HG02678 (cell line): Measurements from ENCODE around the gene ZDHHC6.
A peak's percentile ranks its signal among the peaks of the same experiment; 100 is the strongest.
"Not testable (repeated sequence)": the region's sequence is repeated elsewhere in the genome, so short reads cannot be mapped to it uniquely, and the experiment has no call there.

Experiments used
- ATAC-seq: cut with Tn5 transposase; IDR thresholded peaks from one replicate; pipeline ENCODE4 v1.9.1; 2021; ENCODE audit warnings: mild to moderate bottlenecking, moderate library complexity; ENCODE audit not compliant: unreplicated experiment

ZDHHC6 gene, protein sequence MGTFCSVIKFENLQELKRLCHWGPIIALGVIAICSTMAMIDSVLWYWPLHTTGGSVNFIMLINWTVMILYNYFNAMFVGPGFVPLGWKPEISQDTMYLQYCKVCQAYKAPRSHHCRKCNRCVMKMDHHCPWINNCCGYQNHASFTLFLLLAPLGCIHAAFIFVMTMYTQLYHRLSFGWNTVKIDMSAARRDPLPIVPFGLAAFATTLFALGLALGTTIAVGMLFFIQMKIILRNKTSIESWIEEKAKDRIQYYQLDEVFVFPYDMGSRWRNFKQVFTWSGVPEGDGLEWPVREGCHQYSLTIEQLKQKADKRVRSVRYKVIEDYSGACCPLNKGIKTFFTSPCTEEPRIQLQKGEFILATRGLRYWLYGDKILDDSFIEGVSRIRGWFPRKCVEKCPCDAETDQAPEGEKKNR

DNA sequence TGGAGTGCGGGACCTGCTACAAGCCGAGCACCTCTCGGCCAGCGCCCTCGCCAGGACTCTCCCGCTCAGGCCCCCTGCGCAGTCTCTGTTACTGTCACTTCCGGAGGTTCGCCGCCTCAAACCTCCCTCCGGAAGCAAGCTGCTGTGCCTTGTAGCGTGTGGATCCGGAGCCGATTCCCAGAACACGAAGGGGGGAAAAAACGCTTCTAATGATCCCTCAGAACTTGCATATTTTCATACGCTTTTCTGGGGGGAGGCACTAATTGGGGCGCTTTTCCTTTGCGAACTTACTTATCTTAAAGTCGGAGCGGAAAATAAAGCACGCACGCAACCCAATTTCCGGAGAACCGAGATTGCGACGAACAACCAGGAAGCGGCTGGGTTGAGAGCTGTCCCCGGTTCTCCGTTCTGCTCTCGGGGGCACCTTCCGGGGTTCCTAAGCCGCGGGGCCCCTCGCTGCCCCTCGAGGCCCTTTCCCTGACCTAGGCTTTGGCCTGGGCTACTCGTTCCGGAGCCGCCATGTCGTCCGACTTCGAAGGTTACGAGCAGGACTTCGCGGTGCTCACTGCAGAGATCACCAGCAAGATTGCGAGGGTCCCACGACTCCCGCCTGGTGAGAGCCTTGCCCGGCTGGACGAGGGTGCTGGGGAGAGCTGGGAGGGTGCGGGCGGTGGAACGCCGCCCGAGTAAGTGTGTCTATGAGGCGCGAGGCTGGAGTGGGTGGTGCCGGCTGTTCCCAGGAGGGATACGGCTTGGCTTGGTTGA, at the start of gene ZDHHC6, which contains the start of gene VTI1A:
Gene ZDHHC6 (minus strand): TSS at position 60 of the 765 bp plus-strand sequence. CDS start 1,478 bp downstream, outside the sequence.
Gene VTI1A (plus strand): TSS at position 361 of the 765 bp plus-strand sequence. CDS start 159 bp downstream, at position 520.
- peak; percentile 94 for ATAC-seq

DNA sequence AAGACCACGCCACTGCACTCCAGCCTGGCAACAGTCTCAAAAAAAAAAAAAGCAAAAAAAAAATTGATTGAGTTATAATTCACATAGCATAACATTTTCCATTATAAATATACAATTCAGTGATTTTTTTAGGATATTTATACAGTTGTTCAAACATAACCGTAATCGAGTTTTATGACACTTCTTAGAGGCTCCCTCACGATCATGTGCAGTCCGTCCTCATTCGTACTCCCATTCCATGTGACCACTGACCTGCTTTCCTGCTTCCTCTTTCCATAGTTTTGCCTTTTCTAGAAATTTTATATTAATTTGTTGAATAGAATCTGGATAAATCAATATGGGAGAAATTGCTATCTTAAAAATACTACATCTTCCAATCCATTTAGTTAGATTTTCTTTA, 46.0 kb upstream of the ZDHHC6 start:
- no peak for ATAC-seq

- no peak for ATAC-seq
Measured at GRCh38 chr10:112491144-112491543, 44.4 kb upstream of the ZDHHC6 start.

- no peak for ATAC-seq
Measured at GRCh38 chr10:112490545-112490944, 43.8 kb upstream of the ZDHHC6 start.

DNA sequence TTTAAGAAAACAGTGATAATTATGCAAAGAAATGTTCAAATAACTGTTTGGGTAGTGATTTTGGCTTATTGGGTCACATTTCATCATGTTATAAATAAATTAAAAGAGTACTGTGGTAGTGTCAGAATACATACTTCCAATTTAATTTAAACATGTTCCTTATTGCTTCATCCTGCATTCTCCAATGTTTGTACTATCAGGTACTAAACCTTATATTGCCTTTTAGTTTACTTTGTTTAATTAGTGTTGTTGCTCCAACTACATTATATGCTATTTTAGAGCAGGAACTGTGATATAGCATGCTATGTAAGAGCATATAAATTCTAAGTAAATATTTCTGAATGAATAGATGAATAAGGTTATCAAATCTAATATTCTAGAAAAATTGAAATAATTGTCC, 41.2 kb upstream of the ZDHHC6 start:
- ATAC-seq, result no peak

GRCh38 chr10:112484399-112484798, 37.7 kb upstream of the ZDHHC6 start:
- no peak for ATAC-seq

DNA sequence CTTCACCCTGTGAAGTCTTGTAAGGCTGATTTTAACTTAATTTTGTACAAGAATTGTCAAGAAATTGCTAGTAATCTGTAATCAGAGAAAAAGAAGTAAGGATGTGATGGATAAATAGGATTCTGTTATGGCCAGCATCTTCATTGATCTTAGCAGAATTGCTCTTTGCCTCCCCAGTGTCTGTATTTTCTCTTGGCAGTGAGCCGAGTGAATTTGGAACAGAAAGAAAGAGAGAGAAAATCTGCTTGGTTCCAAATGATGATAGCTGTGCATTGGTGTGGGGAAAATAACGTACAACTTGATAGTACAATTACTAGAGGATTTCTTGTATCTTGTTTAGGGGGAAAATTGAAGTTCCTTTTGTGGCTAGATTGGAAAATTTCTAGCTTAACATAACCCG, 34.9 kb upstream of the ZDHHC6 start:
- ATAC-seq, result no peak

DNA sequence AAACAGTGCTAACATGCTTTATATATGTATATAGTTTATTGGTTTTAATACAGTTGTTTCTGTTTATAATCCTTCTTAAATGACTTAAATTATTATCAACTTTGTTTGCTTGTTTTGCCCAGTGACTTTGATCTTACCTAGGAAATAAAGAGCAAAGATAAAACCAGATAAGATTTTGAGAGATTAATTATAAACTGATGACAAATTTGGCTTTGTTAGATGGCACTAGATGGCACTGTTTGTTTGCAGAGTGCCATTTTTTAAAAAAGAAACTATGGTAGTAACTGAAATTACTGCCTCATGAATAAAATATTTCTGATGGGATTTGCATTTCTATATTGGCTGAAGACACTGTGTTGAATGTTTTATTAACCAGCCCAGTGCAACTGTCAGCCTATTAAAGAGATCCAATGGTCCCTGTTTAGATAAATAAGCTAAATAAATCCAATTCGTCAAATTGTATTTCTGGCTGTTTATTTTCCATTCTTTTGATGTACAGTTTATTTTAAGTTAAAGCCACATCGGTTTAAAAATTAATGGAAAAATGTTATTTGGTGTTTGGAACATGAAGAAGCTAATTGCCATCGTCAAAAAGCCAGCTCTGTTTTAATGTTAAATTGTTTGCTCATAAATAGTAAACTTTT, 29.0 kb upstream of the ZDHHC6 start:
- no peak for ATAC-seq

DNA sequence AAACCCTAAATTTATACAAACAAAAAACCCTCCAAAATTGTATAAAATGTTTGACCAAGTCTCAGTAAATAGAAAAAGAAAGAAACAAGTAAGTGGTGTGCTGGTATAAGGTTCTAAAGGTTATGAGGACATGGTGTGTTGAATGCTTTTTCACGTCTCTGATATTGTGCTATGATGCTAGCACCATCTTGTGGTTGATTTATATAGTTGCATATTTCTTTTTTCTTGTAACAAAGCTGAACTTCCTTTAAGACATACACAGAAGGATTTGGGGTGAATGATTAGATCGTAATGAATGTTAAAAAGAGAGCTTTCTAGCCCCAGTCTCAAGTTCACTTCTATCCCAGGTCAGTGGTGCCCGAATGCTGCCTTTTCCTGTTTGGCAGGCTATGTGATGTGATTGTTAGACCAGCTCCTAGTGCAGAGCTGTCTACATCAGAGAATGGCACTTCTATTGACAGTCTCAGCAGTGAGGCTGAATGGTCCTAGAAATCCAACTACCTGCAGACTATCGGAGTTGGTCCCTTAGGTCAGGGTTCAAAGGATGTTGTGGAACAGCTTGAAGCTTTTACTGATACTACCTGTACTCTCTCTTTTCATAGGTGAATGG, 25.3 kb upstream of the ZDHHC6 start:
- no peak for ATAC-seq

DNA sequence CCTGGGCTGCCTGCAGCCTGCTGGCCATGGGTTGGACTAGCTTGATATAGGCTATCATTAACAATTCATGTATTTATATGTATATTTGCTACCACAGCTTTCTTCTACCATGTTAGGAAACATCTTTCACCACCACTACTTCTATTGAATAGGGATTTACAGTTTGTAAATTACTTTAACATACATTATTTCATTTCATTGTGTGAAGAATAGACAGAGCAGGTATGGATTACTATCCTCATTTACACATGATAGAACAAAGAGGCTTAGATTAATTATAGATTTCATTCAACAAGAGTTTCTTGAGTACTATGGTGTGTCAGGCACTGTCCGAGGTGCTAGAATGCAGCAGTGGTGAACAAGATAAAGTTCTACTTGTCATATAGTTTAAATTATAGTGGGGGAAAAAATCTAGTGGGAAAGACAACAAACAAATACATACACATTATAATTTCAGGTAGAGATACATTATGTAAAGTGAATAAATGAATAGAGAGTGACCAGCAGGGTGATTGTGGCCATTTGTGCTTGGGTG, 20.9 kb upstream of the ZDHHC6 start:
- no peak for ATAC-seq

DNA sequence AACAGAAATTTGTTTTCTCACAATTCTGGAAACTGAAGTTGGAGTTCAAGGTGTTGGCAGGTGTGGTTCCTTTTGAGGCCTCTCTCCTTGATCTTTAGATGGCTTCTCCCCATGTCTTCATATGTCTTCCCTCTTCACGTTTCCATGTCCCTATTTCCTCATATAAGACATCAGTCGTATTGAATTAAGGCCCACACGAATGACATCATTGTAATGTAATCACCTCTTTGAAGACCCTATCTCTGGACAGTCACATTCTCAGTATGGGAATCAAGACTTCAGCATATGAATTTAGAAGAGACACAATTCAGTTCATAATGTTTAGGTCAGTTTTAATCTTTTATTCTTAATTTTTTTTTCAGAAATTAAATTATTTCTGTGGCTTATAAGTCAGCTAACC, 20.1 kb upstream of the ZDHHC6 start:
- no peak for ATAC-seq

DNA sequence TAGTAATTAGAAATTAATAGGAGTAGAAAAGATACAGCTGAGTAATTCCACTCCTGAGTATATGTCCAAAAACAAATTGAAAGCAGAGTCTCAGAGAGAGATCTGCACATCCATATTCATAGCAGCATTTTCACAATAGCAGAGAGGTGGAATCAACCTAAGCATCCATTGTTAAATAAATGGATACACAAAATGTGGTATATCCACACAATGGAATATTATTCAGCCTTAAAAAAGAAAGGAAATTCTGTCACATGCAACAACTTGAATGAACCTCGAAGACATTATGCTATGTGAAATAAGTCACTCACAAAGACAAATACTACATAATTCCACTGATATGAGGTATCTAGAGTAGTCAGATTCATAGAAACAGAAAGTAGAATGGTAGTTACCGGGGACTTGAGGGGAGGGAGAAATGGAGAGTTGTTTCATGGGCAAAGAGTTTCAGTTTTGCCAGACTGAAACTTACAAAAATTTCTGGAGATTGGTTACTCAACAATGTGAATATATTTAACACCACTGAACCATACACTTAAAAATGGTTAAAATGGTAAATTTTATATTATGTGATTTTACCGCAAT, 18.7 kb upstream of the ZDHHC6 start:
- ATAC-seq, result no peak

GRCh38 chr10:112464074-112464473, 17.4 kb upstream of the ZDHHC6 start:
- not testable (repeated sequence) for ATAC-seq

DNA sequence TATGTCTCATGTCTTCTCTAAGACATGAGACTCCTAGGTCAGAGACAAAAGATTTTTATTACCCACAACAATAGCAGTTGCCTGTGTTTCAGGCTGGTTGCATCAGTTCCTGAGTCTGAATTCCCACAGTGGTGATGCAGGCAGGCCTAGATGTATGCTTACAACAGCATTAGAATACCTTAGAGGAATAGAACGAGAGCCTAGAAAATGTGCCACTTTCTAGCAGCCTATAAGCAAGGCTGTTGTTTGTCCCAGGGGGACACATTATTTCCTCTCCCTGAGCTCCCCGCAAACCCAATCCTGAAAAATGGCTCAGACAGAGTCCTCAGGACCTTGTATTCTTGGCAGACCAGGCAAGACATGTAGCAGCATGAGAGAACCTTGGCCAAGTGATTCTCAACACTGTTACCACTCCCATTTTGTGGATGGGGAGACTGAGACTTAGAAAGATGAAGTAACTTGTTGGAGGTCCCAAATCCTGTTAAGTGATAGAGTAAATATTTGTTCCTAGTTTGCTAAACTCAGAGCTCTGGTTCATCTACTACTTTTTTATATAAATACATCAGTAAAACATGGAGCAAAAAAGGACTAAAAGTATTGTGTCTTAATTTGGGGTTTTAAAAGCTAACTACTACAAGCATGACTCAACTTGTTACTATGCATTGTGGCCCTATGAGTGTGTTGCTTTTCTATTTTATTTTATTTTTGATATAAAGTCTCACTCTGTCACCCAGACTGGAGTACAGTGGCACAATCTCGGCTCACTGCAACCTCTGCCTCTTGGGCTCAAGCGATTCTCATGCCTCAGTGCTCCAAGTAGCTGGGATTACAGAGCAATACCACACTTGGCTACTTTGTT, 14.5 kb upstream of the ZDHHC6 start:
- no peak for ATAC-seq

- ATAC-seq, result no peak
Measured at GRCh38 chr10:112460366-112460765, 13.7 kb upstream of the ZDHHC6 start.

- no peak for ATAC-seq
Measured at GRCh38 chr10:112456533-112456932, 9.8 kb upstream of the ZDHHC6 start.

DNA sequence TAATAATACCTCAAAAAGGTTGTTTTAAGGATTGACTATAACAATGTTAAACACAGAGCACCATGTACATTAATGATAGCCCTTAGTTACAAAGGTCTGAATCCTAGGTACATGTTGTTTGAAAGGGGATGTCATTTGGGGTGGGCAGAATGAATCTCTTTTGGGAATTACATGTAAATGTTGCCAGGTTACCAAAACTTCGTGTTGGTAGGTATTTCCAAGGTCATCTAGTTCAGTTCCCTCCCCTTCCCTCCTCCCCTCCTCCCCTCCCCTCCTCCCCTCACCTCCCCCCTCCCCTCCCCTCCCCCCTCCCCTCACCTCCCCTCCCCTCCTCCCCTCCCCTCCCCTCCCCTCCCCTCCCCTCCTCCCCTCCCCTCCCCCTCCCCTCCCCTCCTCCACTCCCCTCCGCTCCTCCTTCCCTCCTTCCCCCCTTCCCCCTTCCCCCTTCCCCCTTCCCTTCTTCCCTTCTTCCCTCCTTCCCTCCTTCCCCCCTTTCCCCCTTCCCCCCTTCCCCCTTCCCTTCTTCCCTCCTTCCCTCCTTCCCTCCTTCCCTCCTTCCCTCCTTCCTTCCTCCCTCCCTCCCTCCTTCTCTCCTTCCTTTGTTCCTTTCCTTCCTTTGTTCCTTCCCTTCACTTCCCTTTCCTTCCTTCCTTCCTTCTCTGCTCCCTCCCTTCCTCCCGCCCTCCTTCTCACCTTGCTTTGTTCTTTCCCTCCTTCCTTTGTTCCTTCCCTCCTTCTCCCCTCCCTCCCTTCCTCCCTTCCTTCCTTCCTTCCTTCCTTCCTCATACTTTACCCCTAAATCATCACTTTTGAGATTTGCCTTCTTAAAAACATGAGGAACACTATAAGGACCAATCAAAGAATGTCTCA, 8.4 kb upstream of the ZDHHC6 start:
- ATAC-seq, result no peak

DNA sequence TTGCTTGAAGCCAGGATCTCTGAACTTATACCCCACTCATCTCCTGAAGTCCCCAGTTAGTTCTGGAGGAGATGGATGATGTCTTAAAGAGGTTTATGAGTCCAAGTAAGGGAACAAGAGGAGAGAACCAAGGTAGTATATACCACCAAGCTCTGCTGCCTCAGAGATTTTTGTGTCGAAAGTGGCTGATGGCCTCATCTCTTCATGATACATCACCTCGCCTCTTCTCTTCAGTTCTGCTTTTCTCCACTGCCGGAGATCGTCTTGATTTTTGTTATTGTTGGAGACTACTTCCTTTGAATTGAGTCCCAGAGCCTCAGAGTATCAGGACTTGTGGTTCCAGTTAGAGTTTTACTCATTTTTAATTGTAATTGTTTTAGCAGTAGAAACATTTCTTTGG, 2.2 kb upstream of the ZDHHC6 start:
- ATAC-seq, result no peak

GRCh38 chr10:112447620-112447928, 860 bp upstream of the ZDHHC6 start:
- ATAC-seq, result no peak
